ENCODE measurements around the gene CDC42BPA.
"Not testable (repeated sequence)": the region's sequence is repeated elsewhere in the genome, so short reads cannot be mapped to it uniquely, and the experiment has no call there.

CDC42BPA gene

GRCh38 chr1:227059076-227059475, 259.2 kb downstream of the CDC42BPA start:
- DNase-seq (ENCODE audit: low spot score), result no peak

GRCh38 chr1:227058321-227058751, 260.0 kb downstream of the CDC42BPA start:
- DNase-seq (ENCODE audit: low spot score), result no peak

GRCh38 chr1:227049253-227049652, 269.0 kb downstream of the CDC42BPA start:
- no peak for DNase-seq (ENCODE audit: low spot score)

GRCh38 chr1:227043755-227044154, 274.5 kb downstream of the CDC42BPA start:
- no peak for DNase-seq (ENCODE audit: low spot score)

- DNase-seq (ENCODE audit: low spot score), result no peak
Observed at GRCh38 chr1:227042292-227042691, 276.0 kb downstream of the CDC42BPA start.

- no peak for DNase-seq (ENCODE audit: low spot score)
Observed at GRCh38 chr1:227038401-227038800, 279.9 kb downstream of the CDC42BPA start.

- DNase-seq (ENCODE audit: low spot score), result no peak
Observed at GRCh38 chr1:227037121-227037520, 281.2 kb downstream of the CDC42BPA start.

GRCh38 chr1:227035316-227035715, 283.0 kb downstream of the CDC42BPA start:
- DNase-seq (ENCODE audit: low spot score), result no peak

- DNase-seq (ENCODE audit: low spot score), result no peak
Observed at GRCh38 chr1:227033880-227034279, 284.4 kb downstream of the CDC42BPA start.

GRCh38 chr1:227032396-227032795, 285.9 kb downstream of the CDC42BPA start:
- no peak for DNase-seq (ENCODE audit: low spot score)

GRCh38 chr1:227016990-227017389, 301.3 kb downstream of the CDC42BPA start:
- no peak for DNase-seq (ENCODE audit: low spot score)

- no peak for DNase-seq (ENCODE audit: low spot score)
Observed at GRCh38 chr1:227010645-227011044, 307.6 kb downstream of the CDC42BPA start.

- no peak for DNase-seq (ENCODE audit: low spot score)
Observed at GRCh38 chr1:227009937-227010336, 308.4 kb downstream of the CDC42BPA start.

- no peak for DNase-seq (ENCODE audit: low spot score)
Observed at GRCh38 chr1:227006226-227006796, 312.0 kb downstream of the CDC42BPA start.

GRCh38 chr1:227004796-227005195, 313.5 kb downstream of the CDC42BPA start:
- no peak for DNase-seq (ENCODE audit: low spot score)

GRCh38 chr1:227003165-227003564, 315.1 kb downstream of the CDC42BPA start:
- DNase-seq (ENCODE audit: low spot score), result no peak

- no peak for DNase-seq (ENCODE audit: low spot score)
Observed at GRCh38 chr1:227002531-227003049, 315.7 kb downstream of the CDC42BPA start.

GRCh38 chr1:226999579-226999978, 318.7 kb downstream of the CDC42BPA start:
- not testable (repeated sequence) for DNase-seq (ENCODE audit: low spot score)

GRCh38 chr1:226995365-226996332, 322.6 kb downstream of the CDC42BPA start:
- no peak for DNase-seq (ENCODE audit: low spot score)

- no peak for DNase-seq (ENCODE audit: low spot score)
Observed at GRCh38 chr1:226994586-226995364, 323.5 kb downstream of the CDC42BPA start.

GRCh38 chr1:226993814-226994585, 324.3 kb downstream of the CDC42BPA start:
- no peak for DNase-seq (ENCODE audit: low spot score)

Measured in HuH-7.5 (cell line).